Measurements from ENCODE around the gene NOD1.

- no peak for TF ChIP-seq CTCF (conservative IDR thresholded peaks at IDR 0.05)
- TF ChIP-seq ZFX (IDR thresholded peaks at IDR 0.05), result no peak
Observed at GRCh38 chr7:30379741-30380140, 98.8 kb downstream of the NOD1 start.
